Measurements from ENCODE around the gene PUM1. TPM values are rescaled to one million over a fixed set of nuclear protein-coding genes. Genes with fewer than 3 reads are reported as not detected.

The PUM1 gene
- total and polyA plus RNA-seq, 4 donors, result 18.1 to 49.2 (median 30.2) TPM

- H3K27ac ChIP-seq (ENCODE audit: low read depth in 1 of 2, low read length in 2 of 2), result peak overlapping the region in 1 of 2 donors; percentile 28
- TF ChIP-seq RXRA (IDR thresholded peaks at IDR 0.05) (no peak), FOXA2 (IDR thresholded peaks at IDR 0.05) (no peak), RAD21 (IDR thresholded peaks at IDR 0.05) (no peak), FOXA1 (IDR thresholded peaks at IDR 0.05) (no peak), NR2F2 (IDR thresholded peaks at IDR 0.05) (no peak)
These were observed 9.6 kb downstream of the PUM1 start for GRCh38 chr1:31055953-31056352.

GRCh38 chr1:31055501-31055900 is 10.0 kb downstream of the PUM1 start:
- peak overlapping the region in 1 of 2 donors; percentile 28 for H3K27ac ChIP-seq (ENCODE audit: low read depth in 1 of 2, low read length in 2 of 2)

More at GRCh38 chr1:31055953-31056352, 9.6 kb downstream of the PUM1 start:
- WGBS, result 95% methylated on average over 1 of the region's 1 CpG
- no peak overlapping the region for H3K4me3 ChIP-seq (ENCODE audit: low read depth in 1 of 3, low read length in 3 of 3)
- no peak overlapping the region for H3K9ac ChIP-seq (ENCODE audit: low read depth in 1 of 2, low read length in 2 of 2)
- no peaks in the 10 kb centered on the region for H3K9me3 ChIP-seq (ENCODE audit: control insufficient read depth in 4 of 4, low read length in 3 of 4)
- peaks cover 9 to 55% (median 48%) of the 10 kb centered on the region in 4 donors for H3K4me1 ChIP-seq (ENCODE audit: control insufficient read depth in 4 of 4, insufficient read depth in 4 of 4, low read length in 3 of 4)
- no peaks in the 10 kb centered on the region for H3K27me3 ChIP-seq (ENCODE audit: control insufficient read depth in 4 of 4, insufficient read depth in 4 of 4, low read length in 3 of 4)
- no peak for DNase-seq (ENCODE audit: low spot score)
- H3K36me3 ChIP-seq (ENCODE audit: control insufficient read depth in 4 of 4, insufficient read depth in 3 of 4, low read depth in 1 of 4, low read length in 3 of 4), result peaks cover 3 to 20% (median 10%) of the 10 kb centered on the region in 4 donors

GRCh38 chr1:31054958-31055481 is 10.5 kb downstream of the PUM1 start:
- Histone ChIP-seq H3K4me1 (ENCODE audit: control insufficient read depth in 4 of 4, insufficient read depth in 4 of 4, low read length in 3 of 4) (peaks cover 11 to 56% (median 48%) of the 10 kb centered on the region in 4 donors), H3K4me3 (ENCODE audit: low read depth in 1 of 3, low read length in 3 of 3) (no peak overlapping the region), H3K27ac (ENCODE audit: low read depth in 1 of 2, low read length in 2 of 2) (peak overlapping the region; percentile 31 to 47), H3K9ac (ENCODE audit: low read depth in 1 of 2, low read length in 2 of 2) (no peak overlapping the region), H3K27me3 (ENCODE audit: control insufficient read depth in 4 of 4, insufficient read depth in 4 of 4, low read length in 3 of 4) (no peaks in the 10 kb centered on the region), H3K9me3 (ENCODE audit: control insufficient read depth in 4 of 4, low read length in 3 of 4) (no peaks in the 10 kb centered on the region), H3K36me3 (ENCODE audit: control insufficient read depth in 4 of 4, insufficient read depth in 3 of 4, low read depth in 1 of 4, low read length in 3 of 4) (peaks cover 3 to 20% (median 10%) of the 10 kb centered on the region in 4 donors)
- TF ChIP-seq SP1 (IDR thresholded peaks at IDR 0.05) (no peak), GABPA (IDR thresholded peaks at IDR 0.05 in 1 of 2, conservative IDR thresholded peaks at IDR 0.05 in 1 of 2) (no peak), MAX (IDR thresholded peaks at IDR 0.05) (no peak), ZBTB33 (IDR thresholded peaks at IDR 0.05) (no peak), HNF4G (IDR thresholded peaks at IDR 0.05) (no peak), RXRA (IDR thresholded peaks at IDR 0.05) (no peak), YY1 (IDR thresholded peaks at IDR 0.05) (no peak)
- no peak for DNase-seq (ENCODE audit: low spot score)
- WGBS, result 78% methylated on average over 5 of the region's 5 CpGs

More at GRCh38 chr1:31055501-31055900, 10.0 kb downstream of the PUM1 start:
- Histone ChIP-seq H3K27me3 (ENCODE audit: control insufficient read depth in 4 of 4, insufficient read depth in 4 of 4, low read length in 3 of 4) (no peaks in the 10 kb centered on the region), H3K9me3 (ENCODE audit: control insufficient read depth in 4 of 4, low read length in 3 of 4) (no peaks in the 10 kb centered on the region), H3K36me3 (ENCODE audit: control insufficient read depth in 4 of 4, insufficient read depth in 3 of 4, low read depth in 1 of 4, low read length in 3 of 4) (peaks cover 3 to 20% (median 10%) of the 10 kb centered on the region in 4 donors), H3K4me1 (ENCODE audit: control insufficient read depth in 4 of 4, insufficient read depth in 4 of 4, low read length in 3 of 4) (peaks cover 11 to 55% (median 47%) of the 10 kb centered on the region in 4 donors), H3K9ac (ENCODE audit: low read depth in 1 of 2, low read length in 2 of 2) (no peak overlapping the region), H3K4me3 (ENCODE audit: low read depth in 1 of 3, low read length in 3 of 3) (no peak overlapping the region)
- WGBS, result 40% methylated on average over 3 of the region's 3 CpGs
- TF ChIP-seq MAX (IDR thresholded peaks at IDR 0.05), result no peak
- DNase-seq (ENCODE audit: low spot score), result no peak

GRCh38 chr1:31054349-31054748 is 11.2 kb downstream of the PUM1 start:
- whole genome bisulfite sequencing, result 37% methylated on average over 3 of the region's 3 CpGs
- H3K9me3 ChIP-seq (ENCODE audit: control insufficient read depth in 4 of 4, low read length in 3 of 4), result no peaks in the 10 kb centered on the region
- DNase-seq (ENCODE audit: low spot score), result no peak
- peaks cover 11 to 60% (median 50%) of the 10 kb centered on the region in 4 donors for H3K4me1 ChIP-seq (ENCODE audit: control insufficient read depth in 4 of 4, insufficient read depth in 4 of 4, low read length in 3 of 4)
- peak overlapping the region in 1 of 2 donors; percentile 31 for H3K27ac ChIP-seq (ENCODE audit: low read depth in 1 of 2, low read length in 2 of 2)
- H3K36me3 ChIP-seq (ENCODE audit: control insufficient read depth in 4 of 4, insufficient read depth in 3 of 4, low read depth in 1 of 4, low read length in 3 of 4), result peaks cover 3 to 19% (median 10%) of the 10 kb centered on the region in 4 donors
- H3K27me3 ChIP-seq (ENCODE audit: control insufficient read depth in 4 of 4, insufficient read depth in 4 of 4, low read length in 3 of 4), result no peaks in the 10 kb centered on the region
- no peak overlapping the region for H3K9ac ChIP-seq (ENCODE audit: low read depth in 1 of 2, low read length in 2 of 2)
- H3K4me3 ChIP-seq (ENCODE audit: low read depth in 1 of 3, low read length in 3 of 3), result no peak overlapping the region
- TF ChIP-seq ATF3 (IDR thresholded peaks at IDR 0.05) (no peak), HNF4A (conservative IDR thresholded peaks at IDR 0.05) (peak; percentile 58 to 80), SP1 (IDR thresholded peaks at IDR 0.05) (peak; percentile 14), RXRA (IDR thresholded peaks at IDR 0.05) (peak in 1 of 2 donors; percentile 41), FOXA2 (IDR thresholded peaks at IDR 0.05) (no peak), TAF1 (conservative IDR thresholded peaks at IDR 0.05) (no peak), RAD21 (IDR thresholded peaks at IDR 0.05) (peak in 1 of 2 donors; percentile 22), JUND (IDR thresholded peaks at IDR 0.05) (peak in 1 of 2 donors; percentile 39), EGR1 (IDR thresholded peaks at IDR 0.05; ENCODE audit: low read depth in 2 of 2) (peak in 1 of 2 donors; percentile 48), YY1 (IDR thresholded peaks at IDR 0.05) (no peak), GABPA (IDR thresholded peaks at IDR 0.05 in 1 of 2, conservative IDR thresholded peaks at IDR 0.05 in 1 of 2) (no peak), MAX (IDR thresholded peaks at IDR 0.05) (no peak), ZBTB33 (IDR thresholded peaks at IDR 0.05) (no peak)
